HL-60/S4 treated with phorbol 12-myristate 13-acetate at 8.2 ng/mL for 4 days and 3 days (cell line): ENCODE results near the gene IKZF4.
"Not testable (repeated sequence)": the region's sequence is repeated elsewhere in the genome, so short reads cannot be mapped to it uniquely, and the experiment has no call there.

Experiments used
- in situ Hi-C: fragments of 300-500 bp; cut with MboI; formaldehyde crosslinking; loops from 2 replicates; pipeline ENCODE4 v1.15.0; 2022; ENCODE audit warnings: low sequenced_read_pairs

IKZF4 gene

DNA sequence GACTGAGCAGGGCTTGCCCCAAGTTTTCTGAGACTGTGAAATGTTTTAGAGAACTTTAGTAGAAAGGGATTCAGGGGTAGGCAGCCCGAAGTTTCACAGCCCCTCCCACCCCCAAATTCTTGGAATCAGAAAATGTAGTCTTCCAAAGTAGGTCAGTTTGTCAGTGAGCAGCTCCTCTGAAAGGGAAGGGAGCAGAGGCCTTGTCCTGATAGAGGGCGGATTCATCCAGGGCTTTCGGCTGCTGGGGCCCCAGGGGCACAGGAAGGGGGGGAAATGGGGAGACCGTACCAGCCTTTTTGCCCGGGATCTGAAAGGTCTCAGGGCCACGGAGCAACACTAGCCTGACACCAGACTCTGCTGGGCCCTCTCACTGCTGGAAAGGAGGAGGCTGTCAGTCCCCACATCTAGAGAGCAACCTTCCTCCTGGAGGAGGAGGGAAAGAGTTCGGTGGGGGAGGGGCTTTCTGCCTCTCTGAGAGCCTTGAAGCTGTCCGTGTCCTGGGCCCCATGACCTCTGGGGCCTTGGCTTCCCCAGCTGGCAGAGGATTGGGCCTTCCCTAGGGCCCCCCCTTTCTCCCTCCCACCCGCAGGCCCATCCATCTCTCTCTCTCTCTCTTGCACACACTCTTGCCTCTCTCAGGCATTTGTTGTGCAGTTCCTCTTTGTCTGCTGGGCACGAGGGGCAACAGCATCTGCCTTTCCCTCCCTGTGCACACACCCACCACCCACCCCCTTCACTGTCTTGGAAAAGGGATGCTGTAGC is at the start of gene IKZF4:
IKZF4 (plus strand) TSS at position 621 of the 762 bp plus-strand sequence. CDS start 451 bp downstream, outside the sequence.
- in situ Hi-C loops: no loop called here

- in situ Hi-C loops: no loop called here
Measured at GRCh38 chr12:55972042-55972441, 48.8 kb upstream of the IKZF4 start.

DNA sequence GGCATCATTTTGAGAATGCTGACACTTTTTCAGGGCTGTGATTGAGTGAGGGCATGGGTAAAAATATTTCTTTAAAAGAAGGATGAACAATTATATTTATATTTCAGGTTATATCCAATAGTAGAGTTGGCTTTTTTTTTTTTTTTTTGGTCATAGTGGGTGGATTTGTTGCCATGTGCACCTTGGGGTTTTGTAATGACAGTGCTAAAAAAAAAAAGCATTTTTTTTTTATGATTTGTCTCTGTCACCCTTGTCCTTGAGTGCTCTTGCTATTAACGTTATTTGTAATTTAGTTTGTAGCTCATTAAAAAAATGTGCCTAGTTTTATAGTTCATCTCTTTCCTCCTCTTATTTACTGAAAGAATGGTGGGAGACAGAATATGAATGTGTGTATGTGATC is 48.4 kb upstream of the IKZF4 start:
- in situ Hi-C loops: no loop called here

- in situ Hi-C loops: no loop called here
Measured at GRCh38 chr12:55972911-55973598, 47.8 kb upstream of the IKZF4 start.

GRCh38 chr12:55973599-55974307 is 47.1 kb upstream of the IKZF4 start, which contains the start of gene RAB5B:
Gene RAB5B, plus strand, starts transcription at chr12:55974078. Its CDS starts 12,883 bp downstream, at chr12:55986961.
- in situ Hi-C loops: no loop called here

GRCh38 chr12:55974308-55974730 is 46.5 kb upstream of the IKZF4 start:
- in situ Hi-C loops: no loop called here

GRCh38 chr12:55978393-55978792 is 42.5 kb upstream of the IKZF4 start:
- in situ Hi-C loops: no loop called here

DNA sequence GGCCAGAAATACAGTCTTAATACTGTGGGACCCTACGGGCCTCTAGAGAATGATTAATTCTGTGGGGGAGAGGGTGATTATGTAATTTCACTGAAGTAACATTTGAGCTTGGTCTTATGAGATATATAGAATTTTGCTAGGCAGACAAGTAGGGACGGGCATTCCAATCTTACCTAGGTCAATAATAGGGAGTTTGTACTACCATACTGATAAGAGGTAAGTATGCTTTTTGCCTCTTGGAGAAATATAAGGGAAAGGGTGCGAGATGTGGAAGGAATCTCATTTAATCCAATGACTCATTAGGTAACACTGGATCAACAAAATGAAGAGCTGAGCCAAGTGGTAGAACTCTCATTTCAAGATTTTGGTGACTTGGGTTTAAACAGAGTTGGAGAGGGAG is 41.8 kb upstream of the IKZF4 start:
- in situ Hi-C loops: no loop called here

- in situ Hi-C loops: not testable (repeated sequence)
Measured at GRCh38 chr12:55981882-55982281, 39.0 kb upstream of the IKZF4 start.

- in situ Hi-C loops: no loop called here
Measured at GRCh38 chr12:55982319-55982936, 38.4 kb upstream of the IKZF4 start.

DNA sequence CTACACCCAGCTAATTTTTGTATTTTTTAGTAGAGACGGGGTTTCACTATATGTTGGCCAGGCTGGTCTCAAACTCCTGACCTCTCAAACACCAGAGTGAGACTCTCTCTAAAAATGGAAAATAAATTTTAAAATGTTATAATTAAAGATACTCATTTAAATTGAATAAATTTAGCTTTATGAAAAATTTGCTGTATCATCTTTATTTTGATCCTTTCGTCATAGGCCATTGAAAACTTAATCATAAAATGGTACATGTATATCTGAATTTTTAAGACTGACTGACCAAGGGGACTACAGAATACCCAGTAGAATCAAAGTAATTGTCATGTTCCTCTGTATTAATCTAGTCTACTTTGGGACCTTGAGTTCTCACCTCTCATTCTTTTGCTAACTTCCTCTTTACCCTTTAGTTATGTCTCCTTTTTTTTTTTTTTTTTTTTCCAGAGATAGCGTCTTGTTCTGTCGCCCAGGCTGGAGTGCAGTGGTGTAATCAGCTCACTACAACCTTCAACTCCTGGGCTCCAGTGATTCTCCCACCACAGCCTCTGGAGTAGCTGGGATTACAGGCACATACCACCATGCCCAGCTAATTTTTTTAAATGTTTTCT is 37.5 kb upstream of the IKZF4 start:
- in situ Hi-C loops: no loop called here

GRCh38 chr12:55984861-55985260 is 36.0 kb upstream of the IKZF4 start:
- in situ Hi-C loops: no loop called here

GRCh38 chr12:55985341-55985740 is 35.5 kb upstream of the IKZF4 start:
- in situ Hi-C loops: no loop called here

- in situ Hi-C loops: not testable (repeated sequence)
Measured at GRCh38 chr12:55985976-55986375, 34.9 kb upstream of the IKZF4 start.

DNA sequence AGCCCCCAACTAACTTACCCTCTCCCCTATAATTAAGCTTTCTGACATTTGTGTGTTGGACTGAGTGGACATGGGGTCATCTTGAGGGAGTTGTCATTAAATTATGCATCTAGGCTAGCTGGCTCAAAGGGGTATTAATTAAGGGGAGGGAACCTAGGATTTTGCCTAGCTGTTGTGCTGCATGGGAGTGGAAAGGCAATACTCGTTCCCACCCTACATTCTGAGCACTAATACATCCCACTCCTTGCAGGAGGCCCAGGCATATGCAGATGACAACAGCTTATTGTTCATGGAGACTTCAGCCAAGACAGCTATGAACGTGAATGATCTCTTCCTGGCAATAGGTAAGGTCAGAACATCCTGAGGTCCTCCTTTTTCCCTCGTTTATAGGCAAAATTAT is 29.7 kb upstream of the IKZF4 start:
- in situ Hi-C loops: no loop called here

GRCh38 chr12:55993230-55993853 is 27.5 kb upstream of the IKZF4 start:
- in situ Hi-C loops: no loop called here

- in situ Hi-C loops: no loop called here
Measured at GRCh38 chr12:55995366-55995765, 25.5 kb upstream of the IKZF4 start.

GRCh38 chr12:55996201-55996714 is 24.6 kb upstream of the IKZF4 start:
- in situ Hi-C loops: no loop called here

- in situ Hi-C loops: no loop called here
Measured at GRCh38 chr12:55996715-55997534, 23.9 kb upstream of the IKZF4 start, which contains the start of gene SUOX. Gene SUOX, plus strand, starts transcription at chr12:55997276. Its CDS starts 4,946 bp downstream, at chr12:56002222.
